Caco-2 (cell line): ENCODE data around the gene GSE1. TPM values are rescaled to one million over a fixed set of nuclear protein-coding genes. Genes with fewer than 3 reads are reported as not detected.

Source experiments
- BruUV-seq: library from RNA; stranded (reverse); fragments of 400-500 nt; replicated peaks from 2 replicates; lab custom pipeline; 2021; lab: Mats Ljungman, UMichigan
- CTCF ChIA-PET: fragments of 300-600 bp; sonication (Branson Sonifier 250); formaldehyde crosslinking; loops from one replicate; lab custom pipeline; 2022; ENCODE audit warnings: antibody characterized with exemption; lab: Charles Lee
- POLR2A ChIA-PET: fragments of 300-600 bp; sonication (Branson Sonifier 250); formaldehyde crosslinking; loops from one replicate; lab custom pipeline; 2022; ENCODE audit warnings: antibody characterized with exemption; lab: Charles Lee
- DNase-seq, 2 experiments: peaks; one replicate each; pipeline versions ENCODE4 v3.0.0 to v3.0.0-alpha.2; 2020 to 2022
- H3K27me3 ChIP-seq: replicated peaks from 2 replicates; pipeline ENCODE4 v1.6.0; 2011; ENCODE audit warnings: low read length; ENCODE audit not compliant: control insufficient read depth, insufficient read depth
- H3K36me3 ChIP-seq: 2 replicates; pipeline ENCODE4 v1.5.1; 2011; ENCODE audit warnings: low read length; ENCODE audit not compliant: control insufficient read depth, insufficient read depth
- H3K4me1 ChIP-seq: fragments of 250-450 bp; sonication (Bioruptor Pico); 2 replicates; pipeline ENCODE4 v1.5.1; 2020; ENCODE audit warnings: mild to moderate bottlenecking
- H3K4me3 ChIP-seq: 2 replicates; pipeline ENCODE4 v1.5.1; 2011; ENCODE audit warnings: low read depth, mild to moderate bottlenecking, control low read depth, low read length
- H3K9me3 ChIP-seq: fragments of 250-450 bp; sonication (Bioruptor Pico); 2 replicates; pipeline ENCODE4 v1.5.1; 2020; ENCODE audit warnings: mild to moderate bottlenecking, moderate library complexity
- H3K27ac Mint-ChIP-seq: one replicate; pipeline ENCODE4 v1.8.0; 2022; ENCODE audit warnings: mixed read lengths; ENCODE audit not compliant: unreplicated experiment
- H3K27me3 Mint-ChIP-seq: one replicate; pipeline ENCODE4 v1.8.0; 2022; ENCODE audit warnings: mixed read lengths; ENCODE audit not compliant: insufficient read depth, unreplicated experiment
- H3K36me3 Mint-ChIP-seq: one replicate; pipeline ENCODE4 v1.8.0; 2022; ENCODE audit warnings: mild to moderate bottlenecking, mixed read lengths; ENCODE audit not compliant: insufficient read depth, unreplicated experiment
- H3K4me1 Mint-ChIP-seq: one replicate; pipeline ENCODE4 v1.8.0; 2022; ENCODE audit warnings: low read depth, mixed read lengths; ENCODE audit not compliant: unreplicated experiment
- H3K4me3 Mint-ChIP-seq: one replicate; pipeline ENCODE4 v1.8.0; 2022; ENCODE audit warnings: mild to moderate bottlenecking, moderate library complexity, mixed read lengths; ENCODE audit not compliant: unreplicated experiment
- H3K9me3 Mint-ChIP-seq: one replicate; pipeline ENCODE4 v1.8.0; 2022; ENCODE audit warnings: mixed read lengths; ENCODE audit not compliant: unreplicated experiment
- CTCF ChIP-seq, 2 experiments: fragments of 200-600 bp in 1 of 2; IDR thresholded peaks; 1 replicate in 1 of 2; 2 replicates in 1 of 2; pipeline versions ENCODE4 v1.5.1 to v1.8.0; 2011 to 2022; ENCODE audit warnings: antibody characterized with exemption in 1 of 2, control low read depth in 1 of 2, inconsistent platforms in 1 of 2, low read depth in 1 of 2, low read length in 1 of 2, mild to moderate bottlenecking in 1 of 2, moderate library complexity in 1 of 2; ENCODE audit not compliant: insufficient read depth in 1 of 2, severe bottlenecking in 1 of 2, unreplicated experiment in 1 of 2
- intact Hi-C: fragments of 100-400 bp; cut with micrococcal nuclease; formaldehyde crosslinking; loops from one replicate; pipeline ENCODE4 v1.10.0; 2022; ENCODE audit not compliant: unreplicated experiment
- total RNA-seq: library from RNA; stranded (reverse); gene quantifications from 2 replicates; pipeline ENCODE4 v1.2.3, GENCODE V29; 2022

Gene GSE1
- total RNA-seq, 1 experiment from 2014 or later, result 142 TPM

GRCh38 chr16:85629853-85630252 lies 16.7 kb downstream of the GSE1 start:
- Mint-ChIP-seq H3K9me3 (no peaks in the 10 kb centered on the region), H3K4me3 (no peak overlapping the region), H3K27me3 (no peaks in the 10 kb centered on the region), H3K4me1 (peaks cover 14% of the 10 kb centered on the region), H3K36me3 (peaks cover 66% of the 10 kb centered on the region), H3K27ac (peak overlapping the region; percentile 66)
- CTCF ChIA-PET, result no interaction called here
- peaks cover 10% of the 10 kb centered on the region; the same call in 1 of the 2 replicates for H3K4me1 ChIP-seq
- no TSS peak for BruUV-seq
- TF ChIP-seq CTCF (IDR thresholded peaks at IDR 0.05; ENCODE audit: insufficient read depth in 1 of 2, low read depth in 1 of 2, low read length in 1 of 2, severe bottlenecking in 1 of 2, unreplicated experiment in 1 of 2), result no peak
- peaks cover 2% of the 10 kb centered on the region; the same call in 1 of the 2 replicates for H3K36me3 ChIP-seq
- DNase-seq, result no peak
- no peaks in the 10 kb centered on the region for H3K27me3 ChIP-seq
- H3K4me3 ChIP-seq, result no peak overlapping the region
- intact Hi-C loops, result no loop called here
- POLR2A ChIA-PET, result no interaction called here
- H3K9me3 ChIP-seq, result no peaks in the 10 kb centered on the region

DNA sequence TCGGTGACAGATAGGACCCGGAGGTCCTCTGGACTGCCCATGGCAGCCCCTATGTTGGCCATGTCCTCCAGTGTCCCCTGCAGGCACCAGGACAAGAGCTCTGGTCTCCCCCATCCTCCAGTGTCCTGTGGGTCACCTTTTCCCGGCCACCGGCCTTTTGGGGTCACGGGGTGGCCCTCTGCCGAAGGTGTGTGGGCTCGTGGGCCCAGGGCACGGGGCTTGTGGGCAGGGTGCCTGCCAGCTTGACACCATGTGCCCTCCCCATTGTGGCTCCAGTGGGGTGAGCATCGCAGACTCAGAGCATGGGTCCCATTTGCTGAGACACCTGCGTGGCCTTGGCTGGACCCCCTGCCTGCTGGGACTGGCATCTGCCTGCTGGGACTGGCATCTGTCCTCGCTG lies 18.1 kb downstream of the GSE1 start:
- intact Hi-C loops, result no loop called here
- Histone ChIP-seq H3K4me1 (peaks cover 5% of the 10 kb centered on the region; the same call in 1 of the 2 replicates), H3K4me3 (no peak overlapping the region), H3K9me3 (no peaks in the 10 kb centered on the region), H3K36me3 (peaks cover 4% of the 10 kb centered on the region), H3K27me3 (no peaks in the 10 kb centered on the region)
- no TSS peak for BruUV-seq
- ChIA-PET CTCF (interaction anchor here (0.5 to 1.6 kb wide), 2 partner anchors 15 to 112 kb away, joined by 3 to 4 read pairs; no protein-coding TSS in a partner anchor), POLR2A (no interaction called here)
- no peak for DNase-seq
- Mint-ChIP-seq H3K4me1 (peaks cover 5% of the 10 kb centered on the region), H3K4me3 (no peak overlapping the region), H3K9me3 (no peaks in the 10 kb centered on the region), H3K36me3 (peaks cover 58% of the 10 kb centered on the region), H3K27ac (no peak overlapping the region), H3K27me3 (no peaks in the 10 kb centered on the region)
- no peak for TF ChIP-seq CTCF (IDR thresholded peaks at IDR 0.05; ENCODE audit: insufficient read depth in 1 of 2, low read depth in 1 of 2, low read length in 1 of 2, severe bottlenecking in 1 of 2, unreplicated experiment in 1 of 2)

GRCh38 chr16:85631802-85632393 lies 18.8 kb downstream of the GSE1 start:
- CTCF ChIA-PET, result interaction anchor here (0.5 to 1.6 kb wide), 2 partner anchors 16 to 112 kb away, joined by 3 to 4 read pairs; no protein-coding TSS in a partner anchor
- peaks cover 53% of the 10 kb centered on the region for H3K36me3 Mint-ChIP-seq
- H3K4me3 Mint-ChIP-seq, result no peak overlapping the region
- intact Hi-C loops, result no loop called here
- DNase-seq, result no peak
- BruUV-seq, result no TSS peak
- TF ChIP-seq CTCF (IDR thresholded peaks at IDR 0.05; ENCODE audit: insufficient read depth in 1 of 2, low read depth in 1 of 2, low read length in 1 of 2, severe bottlenecking in 1 of 2, unreplicated experiment in 1 of 2), result peak in 1 of 2 experiments; percentile 27
- no peaks in the 10 kb centered on the region for H3K4me1 Mint-ChIP-seq
- no peaks in the 10 kb centered on the region for H3K27me3 Mint-ChIP-seq
- no peaks in the 10 kb centered on the region for H3K9me3 Mint-ChIP-seq
- no peaks in the 10 kb centered on the region for H3K27me3 ChIP-seq
- POLR2A ChIA-PET, result no interaction called here
- H3K9me3 ChIP-seq, result no peaks in the 10 kb centered on the region
- H3K4me3 ChIP-seq, result no peak overlapping the region
- H3K27ac Mint-ChIP-seq, result peak overlapping the region; percentile 32
- peaks cover 4% of the 10 kb centered on the region for H3K36me3 ChIP-seq
- no peaks in the 10 kb centered on the region for H3K4me1 ChIP-seq
